Activated CD4-positive, alpha-beta T cell treated with anti-CD3 and anti-CD28 coated beads, Interleukin-2, amount 10 ng/mL, durations not matched to agents 24 days and 14 days (primary cell): ENCODE results near the gene RTTN. TPM values are rescaled to one million over a fixed set of nuclear protein-coding genes. Genes with fewer than 3 reads are reported as not detected.

Experiments
- DNase-seq: peaks from one replicate; pipeline ENCODE4 v3.0.0; 2022
- H3K27ac Mint-ChIP-seq: one replicate; pipeline ENCODE4 v1.8.0; 2022; ENCODE audit warnings: mild to moderate bottlenecking, mixed read lengths
- H3K27me3 Mint-ChIP-seq: one replicate; pipeline ENCODE4 v1.8.0; 2022; ENCODE audit warnings: mixed read lengths
- H3K36me3 Mint-ChIP-seq: one replicate; pipeline ENCODE4 v1.8.0; 2022; ENCODE audit warnings: low read depth, mild to moderate bottlenecking, mixed read lengths
- H3K4me1 Mint-ChIP-seq: one replicate; pipeline ENCODE4 v1.8.0; 2021; ENCODE audit warnings: mixed read lengths
- H3K4me3 Mint-ChIP-seq: one replicate; pipeline ENCODE4 v1.8.0; 2022; ENCODE audit warnings: mild to moderate bottlenecking, moderate library complexity, mixed read lengths
- H3K9me3 Mint-ChIP-seq: one replicate; pipeline ENCODE4 v1.8.0; 2021; ENCODE audit warnings: mixed read lengths
- intact Hi-C: fragments of 100-400 bp; cut with micrococcal nuclease; formaldehyde crosslinking; loops from one replicate; pipeline ENCODE4 v1.15.1; 2023
- total RNA-seq: library from RNA; stranded (reverse); gene quantifications from 2 replicates; pipeline ENCODE4 v1.2.3, GENCODE V29; 2022

Gene RTTN
- total RNA-seq, 1 donor from 2014 or later: 28.2 TPM

- Mint-ChIP-seq H3K4me3 (no peak overlapping the region), H3K4me1 (peaks cover 9% of the 10 kb centered on the region), H3K27ac (no peak overlapping the region), H3K36me3 (peaks cover 56% of the 10 kb centered on the region), H3K9me3 (peaks cover 6% of the 10 kb centered on the region), H3K27me3 (no peaks in the 10 kb centered on the region)
- DNase-seq: no peak
- intact Hi-C loops: no loop called here
These were observed 46.3 kb downstream of the RTTN start for GRCh38 chr18:70158992-70159717.

GRCh38 chr18:70156886-70157285 lies 48.6 kb downstream of the RTTN start:
- no peak for DNase-seq
- Mint-ChIP-seq H3K9me3 (no peaks in the 10 kb centered on the region), H3K27ac (no peak overlapping the region), H3K4me3 (no peak overlapping the region), H3K36me3 (peaks cover 44% of the 10 kb centered on the region), H3K4me1 (peaks cover 10% of the 10 kb centered on the region), H3K27me3 (no peaks in the 10 kb centered on the region)
- intact Hi-C loops: no loop called here

- H3K27ac Mint-ChIP-seq: no peak overlapping the region
- no peak for DNase-seq
- peaks cover 24% of the 10 kb centered on the region for H3K36me3 Mint-ChIP-seq
- no peak overlapping the region for H3K4me3 Mint-ChIP-seq
- H3K9me3 Mint-ChIP-seq: no peaks in the 10 kb centered on the region
- intact Hi-C loops: no loop called here
- no peaks in the 10 kb centered on the region for H3K27me3 Mint-ChIP-seq
- peaks cover 10% of the 10 kb centered on the region for H3K4me1 Mint-ChIP-seq
These were observed 50.8 kb downstream of the RTTN start for GRCh38 chr18:70154591-70155194.

GRCh38 chr18:70151614-70152013 lies 53.9 kb downstream of the RTTN start:
- Mint-ChIP-seq H3K4me3 (no peak overlapping the region), H3K36me3 (peaks cover 15% of the 10 kb centered on the region), H3K4me1 (peaks cover 10% of the 10 kb centered on the region), H3K27me3 (no peaks in the 10 kb centered on the region), H3K27ac (no peak overlapping the region), H3K9me3 (no peaks in the 10 kb centered on the region)
- no peak for DNase-seq
- intact Hi-C loops: no loop called here

- H3K27ac Mint-ChIP-seq: no peak overlapping the region
These were observed 55.7 kb downstream of the RTTN start for GRCh38 chr18:70149616-70150301.

GRCh38 chr18:70149156-70149555 lies 56.3 kb downstream of the RTTN start:
- peaks cover 17% of the 10 kb centered on the region for H3K36me3 Mint-ChIP-seq
- H3K4me1 Mint-ChIP-seq: peaks cover 10% of the 10 kb centered on the region
- H3K9me3 Mint-ChIP-seq: no peaks in the 10 kb centered on the region

More at GRCh38 chr18:70149616-70150301, 55.7 kb downstream of the RTTN start:
- Mint-ChIP-seq H3K4me1 (peaks cover 10% of the 10 kb centered on the region), H3K9me3 (no peaks in the 10 kb centered on the region), H3K4me3 (no peak overlapping the region), H3K36me3 (peaks cover 14% of the 10 kb centered on the region), H3K27me3 (no peaks in the 10 kb centered on the region)
- no peak for DNase-seq
- intact Hi-C loops: no loop called here

GRCh38 chr18:70148039-70148938 lies 57.2 kb downstream of the RTTN start:
- Mint-ChIP-seq H3K27me3 (no peaks in the 10 kb centered on the region), H3K27ac (no peak overlapping the region), H3K9me3 (peaks cover under 1% of the 10 kb centered on the region), H3K4me3 (no peak overlapping the region), H3K4me1 (peaks cover 10% of the 10 kb centered on the region), H3K36me3 (peaks cover 18% of the 10 kb centered on the region)
- no peak for DNase-seq
- intact Hi-C loops: no loop called here

More at GRCh38 chr18:70149156-70149555, 56.3 kb downstream of the RTTN start:
- intact Hi-C loops: no loop called here
- H3K27me3 Mint-ChIP-seq: no peaks in the 10 kb centered on the region
- no peak for DNase-seq
- no peak overlapping the region for H3K27ac Mint-ChIP-seq
- no peak overlapping the region for H3K4me3 Mint-ChIP-seq

- H3K36me3 Mint-ChIP-seq: peaks cover 31% of the 10 kb centered on the region
- DNase-seq: no peak
These were observed 59.3 kb downstream of the RTTN start for GRCh38 chr18:70146174-70146573.

GRCh38 chr18:70142001-70142400 lies 63.5 kb downstream of the RTTN start:
- Mint-ChIP-seq H3K4me1 (no peaks in the 10 kb centered on the region), H3K36me3 (peaks cover 28% of the 10 kb centered on the region), H3K4me3 (no peak overlapping the region), H3K27ac (no peak overlapping the region), H3K9me3 (peaks cover 3% of the 10 kb centered on the region), H3K27me3 (no peaks in the 10 kb centered on the region)
- intact Hi-C loops: no loop called here
- no peak for DNase-seq

More at GRCh38 chr18:70146174-70146573, 59.3 kb downstream of the RTTN start:
- H3K4me3 Mint-ChIP-seq: no peak overlapping the region
- H3K4me1 Mint-ChIP-seq: peaks cover 3% of the 10 kb centered on the region
- intact Hi-C loops: no loop called here
- peaks cover 3% of the 10 kb centered on the region for H3K9me3 Mint-ChIP-seq
- H3K27ac Mint-ChIP-seq: no peak overlapping the region
- no peaks in the 10 kb centered on the region for H3K27me3 Mint-ChIP-seq

GRCh38 chr18:70139138-70139537 lies 66.3 kb downstream of the RTTN start:
- no peak overlapping the region for H3K27ac Mint-ChIP-seq
- peaks cover 22% of the 10 kb centered on the region for H3K36me3 Mint-ChIP-seq

GRCh38 chr18:70135604-70136003 lies 69.9 kb downstream of the RTTN start:
- no peaks in the 10 kb centered on the region for H3K4me1 Mint-ChIP-seq
- H3K9me3 Mint-ChIP-seq: no peaks in the 10 kb centered on the region
- no peaks in the 10 kb centered on the region for H3K27me3 Mint-ChIP-seq
- no peak overlapping the region for H3K27ac Mint-ChIP-seq
- H3K36me3 Mint-ChIP-seq: peaks cover 9% of the 10 kb centered on the region
- intact Hi-C loops: no loop called here
- no peak overlapping the region for H3K4me3 Mint-ChIP-seq
- DNase-seq: no peak

More at GRCh38 chr18:70139138-70139537, 66.3 kb downstream of the RTTN start:
- Mint-ChIP-seq H3K27me3 (no peaks in the 10 kb centered on the region), H3K4me1 (no peaks in the 10 kb centered on the region), H3K4me3 (no peak overlapping the region), H3K9me3 (peaks cover 3% of the 10 kb centered on the region)
- no peak for DNase-seq
- intact Hi-C loops: no loop called here

GRCh38 chr18:70132999-70133398 lies 72.5 kb downstream of the RTTN start:
- H3K4me3 Mint-ChIP-seq: no peak overlapping the region
- no peak overlapping the region for H3K27ac Mint-ChIP-seq
- peaks cover 4% of the 10 kb centered on the region for H3K9me3 Mint-ChIP-seq
- H3K27me3 Mint-ChIP-seq: no peaks in the 10 kb centered on the region
- DNase-seq: no peak
- intact Hi-C loops: no loop called here
- peaks cover 5% of the 10 kb centered on the region for H3K4me1 Mint-ChIP-seq
- H3K36me3 Mint-ChIP-seq: peaks cover 21% of the 10 kb centered on the region

- intact Hi-C loops: no loop called here
These were observed 77.2 kb downstream of the RTTN start for GRCh38 chr18:70128271-70128670.

More at GRCh38 chr18:70128271-70128670, 77.2 kb downstream of the RTTN start:
- Mint-ChIP-seq H3K4me1 (peaks cover 5% of the 10 kb centered on the region), H3K27me3 (no peaks in the 10 kb centered on the region), H3K36me3 (peaks cover 18% of the 10 kb centered on the region), H3K27ac (no peak overlapping the region), H3K9me3 (peaks cover 4% of the 10 kb centered on the region), H3K4me3 (no peak overlapping the region)
- DNase-seq: no peak
